ENCODE measurements around the gene ROCK2. TPM values are rescaled to one million over a fixed set of nuclear protein-coding genes. Genes with fewer than 3 reads are reported as not detected.

Gene ROCK2
- total and polyA plus RNA-seq, 8 donors = 49.4 to 61.5 (median 58.8) TPM

DNA sequence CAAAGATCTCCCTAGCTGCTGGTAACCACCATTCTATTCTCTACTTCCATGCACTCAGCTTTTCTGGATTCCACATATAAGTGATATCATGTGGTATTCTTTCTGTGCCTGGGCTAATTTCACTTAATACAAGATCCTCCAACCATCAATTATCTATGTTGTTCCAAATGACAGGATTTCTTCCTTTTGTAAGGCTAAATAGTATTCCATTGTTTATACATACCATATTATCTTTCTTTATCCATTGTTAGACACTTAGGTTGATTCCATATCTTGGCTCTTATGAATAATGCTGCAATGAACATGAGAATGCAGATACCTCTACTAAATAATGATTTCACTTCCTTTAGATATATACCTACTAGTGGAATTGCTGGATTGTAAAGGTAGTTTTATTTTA is 66.2 kb downstream of the ROCK2 start:
- H3K4me3 ChIP-seq = no peak overlapping the region
- H3K4me1 ChIP-seq = peaks cover 0 to 10% of the 10 kb centered on the region in 2 donors
- H3K36me3 ChIP-seq = no peaks in the 10 kb centered on the region
- peaks cover 0 to 3% of the 10 kb centered on the region in 2 donors for H3K9me3 ChIP-seq
- intact Hi-C loops (cut with DNase I) = no loop called here
- no peak overlapping the region for H3K27ac ChIP-seq
- TF ChIP-seq CTCF (IDR thresholded peaks at IDR 0.05) = no peak
- ATAC-seq = no peak
- no peaks in the 10 kb centered on the region for H3K27me3 ChIP-seq
- no peak for DNase-seq

GRCh38 chr2:11275910-11276309 is 68.5 kb downstream of the ROCK2 start:
- Histone ChIP-seq H3K4me1 (peaks cover 0 to 2% of the 10 kb centered on the region in 2 donors), H3K4me3 (no peak overlapping the region), H3K36me3 (peaks cover 0 to 5% of the 10 kb centered on the region in 2 donors), H3K27me3 (no peaks in the 10 kb centered on the region), H3K27ac (no peak overlapping the region), H3K9me3 (no peaks in the 10 kb centered on the region)
- ATAC-seq (no peak), DNase-seq (no peak)
- TF ChIP-seq CTCF (IDR thresholded peaks at IDR 0.05) = no peak
- intact Hi-C loops (cut with DNase I) = no loop called here

DNA sequence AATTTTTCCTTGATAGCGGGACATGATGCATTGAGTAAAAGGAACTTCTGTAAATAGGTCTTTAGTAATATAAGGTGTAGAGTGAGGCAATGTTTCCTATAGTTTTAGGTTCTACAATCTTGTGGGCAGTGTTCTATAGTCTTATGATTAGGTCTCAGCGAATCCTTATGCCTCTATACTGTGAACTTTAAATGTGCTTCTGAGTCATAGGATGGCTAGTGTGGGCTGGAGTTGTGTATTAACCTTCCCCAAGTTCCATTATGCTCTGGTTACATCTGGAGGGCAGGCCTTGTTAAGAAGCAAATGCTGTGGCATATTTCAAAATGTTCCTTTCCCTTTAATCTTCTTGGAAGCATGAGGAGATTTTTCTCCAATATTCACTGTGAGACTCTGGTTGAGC is 73.5 kb downstream of the ROCK2 start:
- TF ChIP-seq CTCF (IDR thresholded peaks at IDR 0.05) = no peak
- ATAC-seq (peak; percentile 42), DNase-seq (no peak)
- intact Hi-C loops (cut with DNase I) = no loop called here
- H3K27me3 ChIP-seq = no peaks in the 10 kb centered on the region
- H3K36me3 ChIP-seq = peaks cover 0 to 5% of the 10 kb centered on the region in 2 donors
- H3K4me3 ChIP-seq = no peak overlapping the region
- no peak overlapping the region for H3K27ac ChIP-seq
- no peaks in the 10 kb centered on the region for H3K9me3 ChIP-seq
- no peaks in the 10 kb centered on the region for H3K4me1 ChIP-seq

GRCh38 chr2:11267931-11268330 is 76.5 kb downstream of the ROCK2 start:
- intact Hi-C loops (cut with DNase I) = no loop called here
- Histone ChIP-seq H3K27me3 (no peaks in the 10 kb centered on the region), H3K9me3 (no peaks in the 10 kb centered on the region), H3K4me1 (no peaks in the 10 kb centered on the region), H3K36me3 (peaks cover 0 to 5% of the 10 kb centered on the region in 2 donors), H3K27ac (no peak overlapping the region), H3K4me3 (no peak overlapping the region)
- ATAC-seq (no peak), DNase-seq (no peak)
- TF ChIP-seq CTCF (IDR thresholded peaks at IDR 0.05) = no peak

GRCh38 chr2:11264818-11265217 is 79.6 kb downstream of the ROCK2 start:
- H3K9me3 ChIP-seq = no peaks in the 10 kb centered on the region
- intact Hi-C loops (cut with DNase I) = no loop called here
- TF ChIP-seq CTCF (IDR thresholded peaks at IDR 0.05) = no peak
- H3K4me1 ChIP-seq = no peaks in the 10 kb centered on the region
- DNase-seq = no peak
- no peaks in the 10 kb centered on the region for H3K27me3 ChIP-seq
- H3K36me3 ChIP-seq = no peaks in the 10 kb centered on the region
- ATAC-seq = no peak
- no peak overlapping the region for H3K27ac ChIP-seq
- no peak overlapping the region for H3K4me3 ChIP-seq

Data from left lung (tissue), 10 donors.